ENCODE data around the gene CYP2W1. TPM values are rescaled to one million over a fixed set of nuclear protein-coding genes. Genes with fewer than 3 reads are reported as not detected.
"Not testable (repeated sequence)": the region's sequence is repeated elsewhere in the genome, so short reads cannot be mapped to it uniquely, and the experiment has no call there.

Gene CYP2W1
- total RNA-seq, 1 donor from 2014 or later, result not detected

DNA sequence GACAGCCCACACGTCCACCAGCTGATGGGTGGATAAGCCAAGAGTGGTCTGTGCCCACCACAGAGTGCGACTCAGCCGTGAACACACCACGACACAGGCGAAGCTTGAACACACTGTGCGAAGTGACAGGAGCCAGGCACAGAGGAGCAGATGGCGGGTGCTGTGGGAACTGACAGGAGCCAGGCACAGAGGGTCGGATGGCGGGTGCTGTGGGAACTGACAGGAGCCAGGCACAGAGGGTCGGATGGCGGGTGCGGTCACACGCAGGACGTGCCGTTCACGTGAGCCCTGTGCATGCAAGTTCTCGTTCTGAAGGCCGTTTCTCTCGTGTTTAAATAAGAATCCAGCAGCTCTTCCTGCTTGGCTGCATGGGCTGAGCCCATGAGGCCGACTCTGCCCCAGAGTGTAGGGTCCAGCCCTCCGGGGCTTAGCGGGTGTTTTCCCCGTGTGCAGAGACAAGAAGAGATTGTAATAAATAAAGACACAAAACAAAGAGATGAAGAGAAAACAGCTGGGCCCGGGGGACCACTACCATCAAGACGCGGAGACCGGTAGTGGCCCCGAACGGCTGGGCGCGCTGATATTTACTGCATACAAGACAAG lies 22.6 kb upstream of the CYP2W1 start:
- H3K9ac ChIP-seq (ENCODE audit: low read length), result no peak overlapping the region
- no peak overlapping the region for H3K27ac ChIP-seq (ENCODE audit: low read depth, low read length)
- DNase-seq (ENCODE audit: low read depth), result no peak
- Mint-ChIP-seq H3K4me3 (ENCODE audit: unreplicated experiment) (no peak overlapping the region), H3K36me3 (ENCODE audit: low read depth, unreplicated experiment) (peaks cover 1% of the 10 kb centered on the region), H3K27ac (ENCODE audit: unreplicated experiment) (no peak overlapping the region), H3K4me1 (ENCODE audit: low read depth, unreplicated experiment) (peaks cover 2% of the 10 kb centered on the region), H3K27me3 (ENCODE audit: low read depth, unreplicated experiment) (peaks cover 12% of the 10 kb centered on the region), H3K9me3 (ENCODE audit: unreplicated experiment) (no peaks in the 10 kb centered on the region)
- H3K4me2 ChIP-seq (ENCODE audit: low read length), result no peak overlapping the region
- no peak for FAIRE-seq
- no peak overlapping the region for H2AFZ ChIP-seq (ENCODE audit: low read depth, low read length)
- H4K20me1 ChIP-seq (ENCODE audit: insufficient read depth, low read length), result peaks cover 3% of the 10 kb centered on the region
- H3K4me1 ChIP-seq (ENCODE audit: insufficient read depth, low read length), result no peaks in the 10 kb centered on the region
- no peaks in the 10 kb centered on the region for H3K79me2 ChIP-seq (ENCODE audit: insufficient read depth, low read length)
- H3K27me3 ChIP-seq (ENCODE audit: insufficient read depth, low read length), result peaks cover 4% of the 10 kb centered on the region
- H3K36me3 ChIP-seq (ENCODE audit: insufficient read depth, low read length), result no peaks in the 10 kb centered on the region
- no peak overlapping the region for H3K4me3 ChIP-seq (ENCODE audit: insufficient read depth, low read depth, low read length)
- H3K9me3 ChIP-seq (ENCODE audit: insufficient read depth, low read depth, low read length), result no peaks in the 10 kb centered on the region
- TF ChIP-seq EZH2 (IDR thresholded peaks at IDR 0.05; ENCODE audit: insufficient read depth, low read length), result no peak
- TF ChIP-seq, protein P1, sequence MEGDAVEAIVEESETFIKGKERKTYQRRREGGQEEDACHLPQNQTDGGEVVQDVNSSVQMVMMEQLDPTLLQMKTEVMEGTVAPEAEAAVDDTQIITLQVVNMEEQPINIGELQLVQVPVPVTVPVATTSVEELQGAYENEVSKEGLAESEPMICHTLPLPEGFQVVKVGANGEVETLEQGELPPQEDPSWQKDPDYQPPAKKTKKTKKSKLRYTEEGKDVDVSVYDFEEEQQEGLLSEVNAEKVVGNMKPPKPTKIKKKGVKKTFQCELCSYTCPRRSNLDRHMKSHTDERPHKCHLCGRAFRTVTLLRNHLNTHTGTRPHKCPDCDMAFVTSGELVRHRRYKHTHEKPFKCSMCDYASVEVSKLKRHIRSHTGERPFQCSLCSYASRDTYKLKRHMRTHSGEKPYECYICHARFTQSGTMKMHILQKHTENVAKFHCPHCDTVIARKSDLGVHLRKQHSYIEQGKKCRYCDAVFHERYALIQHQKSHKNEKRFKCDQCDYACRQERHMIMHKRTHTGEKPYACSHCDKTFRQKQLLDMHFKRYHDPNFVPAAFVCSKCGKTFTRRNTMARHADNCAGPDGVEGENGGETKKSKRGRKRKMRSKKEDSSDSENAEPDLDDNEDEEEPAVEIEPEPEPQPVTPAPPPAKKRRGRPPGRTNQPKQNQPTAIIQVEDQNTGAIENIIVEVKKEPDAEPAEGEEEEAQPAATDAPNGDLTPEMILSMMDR (IDR thresholded peaks at IDR 0.05; ENCODE audit: insufficient read depth, low read depth, low read length), result no peak

DNA sequence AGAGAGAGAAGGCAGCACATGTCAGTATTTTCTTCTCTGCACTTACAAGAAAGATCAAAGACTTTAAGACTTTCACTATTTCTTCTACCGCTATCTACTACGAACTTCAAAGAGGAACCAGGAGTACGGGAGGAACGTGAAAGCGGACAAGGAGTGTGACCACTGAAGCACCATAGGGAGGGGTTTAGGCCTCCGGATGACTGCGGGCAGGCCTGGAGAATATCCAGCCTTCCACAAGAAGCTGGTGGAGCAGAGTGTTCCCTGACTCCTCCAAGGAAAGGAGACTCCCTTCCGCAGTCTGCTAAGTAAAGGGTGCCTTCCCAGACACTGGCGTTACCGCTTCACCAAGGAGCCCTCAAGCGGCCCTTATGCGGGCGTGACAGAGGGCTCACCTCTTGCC lies 22.0 kb upstream of the CYP2W1 start:
- not testable (repeated sequence) for H3K27me3 ChIP-seq (ENCODE audit: insufficient read depth, low read length); H3K4me3 ChIP-seq (ENCODE audit: insufficient read depth, low read depth, low read length)

DNA sequence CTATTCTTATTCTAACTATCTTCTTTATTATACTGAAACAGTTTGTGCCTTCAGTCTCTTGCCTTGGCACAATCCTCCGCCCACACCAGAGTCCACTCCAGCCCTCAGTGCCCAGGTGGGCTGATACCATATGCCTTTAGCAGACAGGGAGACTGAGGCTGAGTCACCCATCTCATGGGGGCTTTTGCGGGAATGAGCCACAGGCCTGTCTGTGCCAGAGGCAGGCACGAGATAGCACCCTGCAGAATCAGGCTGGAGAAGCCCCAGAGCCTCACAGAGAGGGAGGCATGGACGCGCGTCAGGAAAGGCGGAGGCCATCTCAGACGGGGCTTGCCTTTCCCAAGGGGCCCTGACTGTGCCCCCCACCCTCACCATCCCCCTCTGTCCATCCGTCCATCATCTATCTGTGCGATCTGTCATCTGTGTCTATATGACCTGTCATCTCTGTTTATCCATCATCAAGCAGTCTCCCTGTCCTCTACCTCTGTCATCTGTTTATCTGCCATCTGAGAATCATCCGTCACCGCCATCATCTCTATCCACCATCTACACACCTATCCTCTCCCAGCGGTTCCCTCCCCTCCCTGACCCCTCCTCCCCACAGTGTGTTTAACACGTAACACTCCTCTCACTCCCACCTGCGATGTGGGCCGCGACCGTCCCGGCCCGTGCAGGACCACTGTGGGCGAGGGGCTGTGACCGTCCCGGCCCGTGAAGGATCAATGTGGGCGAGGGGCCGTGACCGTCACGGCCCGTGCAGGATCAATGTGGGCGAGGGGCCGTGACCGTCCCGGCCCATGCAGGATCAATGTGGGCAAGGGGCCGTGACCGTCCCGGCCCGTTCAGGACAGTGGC lies 21.2 kb upstream of the CYP2W1 start:
- Mint-ChIP-seq H3K27me3 (ENCODE audit: low read depth, unreplicated experiment) (peaks cover 9% of the 10 kb centered on the region), H3K4me3 (ENCODE audit: unreplicated experiment) (peak overlapping the region; percentile 63), H3K36me3 (ENCODE audit: low read depth, unreplicated experiment) (peaks cover 1% of the 10 kb centered on the region), H3K27ac (ENCODE audit: unreplicated experiment) (no peak overlapping the region), H3K4me1 (ENCODE audit: low read depth, unreplicated experiment) (peaks cover 6% of the 10 kb centered on the region), H3K9me3 (ENCODE audit: unreplicated experiment) (no peaks in the 10 kb centered on the region)
- Histone ChIP-seq H3K4me3 (ENCODE audit: insufficient read depth, low read depth, low read length) (no peak overlapping the region), H3K36me3 (ENCODE audit: insufficient read depth, low read length) (peaks cover 2% of the 10 kb centered on the region), H3K27me3 (ENCODE audit: insufficient read depth, low read length) (no peaks in the 10 kb centered on the region), H4K20me1 (ENCODE audit: insufficient read depth, low read length) (peaks cover 12% of the 10 kb centered on the region), H3K9me3 (ENCODE audit: insufficient read depth, low read depth, low read length) (no peaks in the 10 kb centered on the region), H3K4me1 (ENCODE audit: insufficient read depth, low read length) (no peaks in the 10 kb centered on the region), H3K27ac (ENCODE audit: low read depth, low read length) (no peak overlapping the region), H3K79me2 (ENCODE audit: insufficient read depth, low read length) (no peaks in the 10 kb centered on the region), H3K9ac (ENCODE audit: low read length) (no peak overlapping the region), H3K4me2 (ENCODE audit: low read length) (no peak overlapping the region), H2AFZ (ENCODE audit: low read depth, low read length) (no peak overlapping the region)
- DNase-seq (ENCODE audit: low read depth) (no peak), FAIRE-seq (no peak)
- no peak for TF ChIP-seq EZH2 (IDR thresholded peaks at IDR 0.05; ENCODE audit: insufficient read depth, low read length)
- TF ChIP-seq, protein P1 (IDR thresholded peaks at IDR 0.05; ENCODE audit: insufficient read depth, low read depth, low read length), result no peak

More for the DNA sequence above, 22.0 kb upstream of the CYP2W1 start:
- H3K4me1 Mint-ChIP-seq (ENCODE audit: low read depth, unreplicated experiment); H3K79me2 ChIP-seq (ENCODE audit: insufficient read depth, low read length); H3K27ac Mint-ChIP-seq (ENCODE audit: unreplicated experiment); H3K9me3 Mint-ChIP-seq (ENCODE audit: unreplicated experiment); H3K36me3 ChIP-seq (ENCODE audit: insufficient read depth, low read length); H2AFZ ChIP-seq (ENCODE audit: low read depth, low read length); H3K9ac ChIP-seq (ENCODE audit: low read length); H3K4me2 ChIP-seq (ENCODE audit: low read length); H3K4me1 ChIP-seq (ENCODE audit: insufficient read depth, low read length); H3K27ac ChIP-seq (ENCODE audit: low read depth, low read length); DNase-seq (ENCODE audit: low read depth); H3K9me3 ChIP-seq (ENCODE audit: insufficient read depth, low read depth, low read length); H4K20me1 ChIP-seq (ENCODE audit: insufficient read depth, low read length); H3K36me3 Mint-ChIP-seq (ENCODE audit: low read depth, unreplicated experiment); H3K4me3 Mint-ChIP-seq (ENCODE audit: unreplicated experiment); FAIRE-seq: not testable (repeated sequence)
- H3K27me3 Mint-ChIP-seq (ENCODE audit: low read depth, unreplicated experiment), result peaks cover 12% of the 10 kb centered on the region
